SK-N-SH treated with all-trans-retinoic acid at 6 μM for 48 hours (cell line): ENCODE results near the gene ZNF789.

ENCODE experiments used
- ATAC-seq: fragments of 200-7000 bp; cut with Tn5 transposase; 3 replicates; pipeline ENCODE4 v1.9.1; 2020; ENCODE audit warnings: mild to moderate bottlenecking, moderate library complexity
- ARNTL ChIP-seq: fragments of 450-650 bp; formaldehyde crosslinking; IDR thresholded peaks from 2 replicates; pipeline ENCODE4 v1.5.0; 2020; ENCODE audit warnings: low read depth, mild to moderate bottlenecking, moderate library complexity, borderline replicate concordance
- BACH2 ChIP-seq: fragments of 250-450 bp; sonication (Bioruptor Pico); IDR thresholded peaks from 2 replicates; pipeline ENCODE4 v1.9.0; 2021; ENCODE audit warnings: mild to moderate bottlenecking, borderline replicate concordance
- CREB5 ChIP-seq: fragments of 250-450 bp; sonication (Bioruptor Pico); IDR thresholded peaks from 2 replicates; pipeline ENCODE4 v1.5.1; 2020; ENCODE audit warnings: low read depth, mild to moderate bottlenecking, moderate library complexity
- CSDC2 ChIP-seq: fragments of 250-450 bp; sonication (Bioruptor Pico); IDR thresholded peaks from 2 replicates; pipeline ENCODE4 v1.5.0; 2020; ENCODE audit warnings: mild to moderate bottlenecking, moderate library complexity
- CSRNP3 ChIP-seq: fragments of 250-450 bp; sonication (Bioruptor Pico); IDR thresholded peaks from 2 replicates; pipeline ENCODE4 v1.5.1; 2021; ENCODE audit warnings: mild to moderate bottlenecking, moderate library complexity
- ESRRG ChIP-seq: fragments of 250-450 bp; sonication (Bioruptor Pico); IDR thresholded peaks from 2 replicates; pipeline ENCODE4 v1.6.1; 2021; ENCODE audit warnings: mild to moderate bottlenecking
- GLIS3 ChIP-seq: fragments of 250-450 bp; sonication (Bioruptor Pico); IDR thresholded peaks from 2 replicates; pipeline ENCODE4 v1.5.0; 2020; ENCODE audit warnings: mild to moderate bottlenecking, moderate library complexity
- ISL1 ChIP-seq: fragments of 250-450 bp; sonication (Bioruptor Pico); IDR thresholded peaks from 2 replicates; pipeline ENCODE4 v2.1.2; 2022; ENCODE audit warnings: mild to moderate bottlenecking, moderate library complexity
- OSR1 ChIP-seq: fragments of 250-450 bp; sonication (Bioruptor Pico); IDR thresholded peaks from 2 replicates; pipeline ENCODE4 v1.8.0; 2022; ENCODE audit warnings: moderate library complexity, mild to moderate bottlenecking, inconsistent platforms
- PATZ1 ChIP-seq: fragments of 250-450 bp; sonication (Bioruptor Pico); IDR thresholded peaks from 2 replicates; pipeline ENCODE4 v1.8.0; 2020; ENCODE audit warnings: mild to moderate bottlenecking, moderate library complexity, borderline replicate concordance
- PPARA ChIP-seq: fragments of 250-450 bp; sonication (Bioruptor Pico); IDR thresholded peaks from 2 replicates; pipeline ENCODE4 v1.5.0; 2020; ENCODE audit warnings: mild to moderate bottlenecking, borderline replicate concordance
- SNAI2 ChIP-seq: fragments of 250-450 bp; sonication (Bioruptor Pico); IDR thresholded peaks from 2 replicates; pipeline ENCODE4 v1.5.0; 2020; ENCODE audit warnings: mild to moderate bottlenecking, moderate library complexity
- TCF4 ChIP-seq: fragments of 250-450 bp; sonication (Bioruptor Pico); IDR thresholded peaks from 2 replicates; pipeline ENCODE4 v1.8.0; 2021; ENCODE audit warnings: mild to moderate bottlenecking, moderate library complexity, borderline replicate concordance
- TOX ChIP-seq: fragments of 250-450 bp; sonication (Bioruptor Pico); IDR thresholded peaks from 2 replicates; pipeline ENCODE4 v1.8.0; 2021; ENCODE audit warnings: mild to moderate bottlenecking, moderate library complexity, borderline replicate concordance
- ZC3H10 ChIP-seq: fragments of 250-450 bp; sonication (Bioruptor Pico); IDR thresholded peaks from 2 replicates; pipeline ENCODE4 v1.5.1; 2021; ENCODE audit warnings: mild to moderate bottlenecking, moderate library complexity
- ZFP3 ChIP-seq: fragments of 250-450 bp; sonication (Bioruptor Pico); IDR thresholded peaks from 2 replicates; pipeline ENCODE4 v1.5.0; 2020; ENCODE audit warnings: mild to moderate bottlenecking, moderate library complexity
- ZFP30 ChIP-seq: fragments of 450-650 bp; formaldehyde crosslinking; IDR thresholded peaks from 2 replicates; pipeline ENCODE4 v1.5.0; 2022; ENCODE audit warnings: mild to moderate bottlenecking, moderate library complexity
- ZNF70 ChIP-seq: fragments of 450-650 bp; formaldehyde crosslinking; IDR thresholded peaks from 2 replicates; pipeline ENCODE4 v1.5.0; 2020; ENCODE audit warnings: mild to moderate bottlenecking, moderate library complexity
- ZNF8 ChIP-seq: fragments of 450-650 bp; formaldehyde crosslinking; IDR thresholded peaks from 2 replicates; pipeline ENCODE4 v1.5.0; 2020; ENCODE audit warnings: mild to moderate bottlenecking, moderate library complexity
- TF ChIP-seq, protein P1 (sequence below): fragments of 250-450 bp; sonication (Bioruptor Pico); IDR thresholded peaks from 2 replicates; pipeline ENCODE4 v1.5.0; 2020; ENCODE audit warnings: mild to moderate bottlenecking, moderate library complexity

The ZNF789 gene

DNA sequence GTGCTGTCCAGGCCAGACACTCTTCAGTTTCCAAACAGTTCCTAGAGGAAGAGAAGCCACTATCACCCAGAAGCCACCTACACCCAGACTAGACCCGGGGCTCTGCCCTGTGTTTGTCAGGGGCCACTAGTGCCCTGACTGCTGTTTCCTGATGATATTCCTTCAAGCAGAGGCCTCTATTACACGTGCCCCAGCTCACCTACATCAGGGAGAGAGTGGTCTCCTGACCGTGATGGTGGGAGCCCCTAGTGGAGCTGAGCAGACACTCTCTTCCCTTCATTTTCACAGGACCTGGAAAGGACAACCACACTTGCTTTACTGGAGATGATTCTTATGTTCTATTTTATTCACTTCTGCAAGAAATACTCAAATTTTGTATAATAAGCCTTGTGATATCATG, 18.2 kb downstream of the ZNF789 start (continued):
- TF ChIP-seq CREB5 (CRISPR knock-in tag): no peak
- TF ChIP-seq BACH2 (CRISPR knock-in tag): no peak
- no peak for TF ChIP-seq ESRRG (CRISPR knock-in tag)
- no peak for TF ChIP-seq SNAI2
- TF ChIP-seq ZNF8 (CRISPR knock-in tag): no peak
- no peak for TF ChIP-seq TOX

DNA sequence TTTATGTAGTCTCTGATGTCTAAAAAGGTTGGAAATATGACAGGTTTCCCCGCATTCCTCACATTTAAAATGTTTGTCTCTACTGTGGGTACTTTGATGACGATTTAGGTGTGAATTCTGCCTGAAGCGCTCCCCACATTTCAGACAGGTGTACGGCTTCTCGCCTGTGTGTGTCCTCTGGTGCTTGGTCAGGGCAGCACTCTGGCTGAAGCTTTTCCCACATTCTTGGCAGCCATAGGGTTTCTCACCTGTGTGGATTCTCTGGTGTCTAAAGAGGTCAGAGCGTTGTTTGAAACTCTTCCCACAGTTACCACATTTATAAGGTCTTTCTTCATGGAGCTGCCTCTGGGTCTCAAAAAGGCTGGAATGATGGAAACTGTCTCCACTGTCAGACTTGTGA, 21.1 kb downstream of the ZNF789 start:
- TF ChIP-seq ZFP3 (CRISPR knock-in tag): no peak
- no peak for TF ChIP-seq TOX
- no peak for TF ChIP-seq ARNTL
- no peak for TF ChIP-seq PPARA (CRISPR knock-in tag)
- no peak for TF ChIP-seq CSRNP3 (CRISPR knock-in tag)
- no peak for TF ChIP-seq CSDC2 (CRISPR knock-in tag)
- no peak for TF ChIP-seq CREB5 (CRISPR knock-in tag)
- TF ChIP-seq SNAI2: no peak
- no peak for ATAC-seq

DNA sequence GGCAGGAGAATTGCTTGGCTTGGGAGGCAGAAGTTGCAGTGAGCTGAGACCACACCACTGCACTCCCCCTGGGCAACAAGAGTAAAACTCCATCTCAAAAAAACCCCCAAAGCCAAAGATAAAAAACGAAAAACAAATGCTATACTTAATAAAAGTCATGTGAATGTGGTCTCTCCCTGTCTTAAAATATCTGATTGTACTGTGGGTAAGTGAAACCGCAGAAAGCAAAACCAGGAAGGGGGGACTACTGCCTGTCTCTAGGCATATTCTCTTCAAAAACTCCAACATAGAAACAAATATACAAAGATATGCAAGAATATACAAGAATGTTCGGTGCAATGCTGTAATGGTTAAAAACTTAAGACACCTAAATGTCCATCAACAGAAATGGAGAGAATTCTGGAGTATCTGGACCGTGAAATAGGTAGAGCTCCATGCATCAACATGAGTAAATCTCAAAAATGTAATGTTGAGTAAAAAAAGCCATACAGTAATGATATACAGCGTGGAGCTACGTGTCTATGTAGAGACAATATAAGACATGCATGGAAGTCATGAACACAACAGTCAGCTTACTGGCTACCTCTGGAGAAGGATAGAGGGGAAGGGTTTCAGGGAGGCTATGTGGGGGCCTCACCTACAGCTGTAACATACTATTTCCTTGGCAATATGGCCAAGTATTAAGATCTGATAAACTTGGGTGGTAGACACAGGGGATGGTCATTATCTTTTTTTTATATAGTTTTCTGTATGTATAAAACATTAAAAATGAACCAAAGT, 25.3 kb downstream of the ZNF789 start:
- no peak for TF ChIP-seq PATZ1 (CRISPR knock-in tag)
- no peak for TF ChIP-seq CSRNP3 (CRISPR knock-in tag)
- TF ChIP-seq BACH2 (CRISPR knock-in tag): no peak
- no peak for TF ChIP-seq ESRRG (CRISPR knock-in tag)
- no peak for TF ChIP-seq ARNTL
- TF ChIP-seq OSR1 (CRISPR knock-in tag): no peak
- TF ChIP-seq ZNF8 (CRISPR knock-in tag): no peak
- no peak for TF ChIP-seq ISL1 (CRISPR knock-in tag)
- no peak for TF ChIP-seq TOX
- no peak for TF ChIP-seq SNAI2
- no peak for TF ChIP-seq TCF4 (CRISPR knock-in tag)
- no peak for TF ChIP-seq CREB5 (CRISPR knock-in tag)
- TF ChIP-seq, protein P1, sequence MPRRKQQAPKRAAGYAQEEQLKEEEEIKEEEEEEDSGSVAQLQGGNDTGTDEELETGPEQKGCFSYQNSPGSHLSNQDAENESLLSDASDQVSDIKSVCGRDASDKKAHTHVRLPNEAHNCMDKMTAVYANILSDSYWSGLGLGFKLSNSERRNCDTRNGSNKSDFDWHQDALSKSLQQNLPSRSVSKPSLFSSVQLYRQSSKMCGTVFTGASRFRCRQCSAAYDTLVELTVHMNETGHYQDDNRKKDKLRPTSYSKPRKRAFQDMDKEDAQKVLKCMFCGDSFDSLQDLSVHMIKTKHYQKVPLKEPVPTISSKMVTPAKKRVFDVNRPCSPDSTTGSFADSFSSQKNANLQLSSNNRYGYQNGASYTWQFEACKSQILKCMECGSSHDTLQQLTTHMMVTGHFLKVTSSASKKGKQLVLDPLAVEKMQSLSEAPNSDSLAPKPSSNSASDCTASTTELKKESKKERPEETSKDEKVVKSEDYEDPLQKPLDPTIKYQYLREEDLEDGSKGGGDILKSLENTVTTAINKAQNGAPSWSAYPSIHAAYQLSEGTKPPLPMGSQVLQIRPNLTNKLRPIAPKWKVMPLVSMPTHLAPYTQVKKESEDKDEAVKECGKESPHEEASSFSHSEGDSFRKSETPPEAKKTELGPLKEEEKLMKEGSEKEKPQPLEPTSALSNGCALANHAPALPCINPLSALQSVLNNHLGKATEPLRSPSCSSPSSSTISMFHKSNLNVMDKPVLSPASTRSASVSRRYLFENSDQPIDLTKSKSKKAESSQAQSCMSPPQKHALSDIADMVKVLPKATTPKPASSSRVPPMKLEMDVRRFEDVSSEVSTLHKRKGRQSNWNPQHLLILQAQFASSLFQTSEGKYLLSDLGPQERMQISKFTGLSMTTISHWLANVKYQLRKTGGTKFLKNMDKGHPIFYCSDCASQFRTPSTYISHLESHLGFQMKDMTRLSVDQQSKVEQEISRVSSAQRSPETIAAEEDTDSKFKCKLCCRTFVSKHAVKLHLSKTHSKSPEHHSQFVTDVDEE (CRISPR knock-in tag): no peak
- no peak for TF ChIP-seq CSDC2 (CRISPR knock-in tag)
- TF ChIP-seq ZC3H10 (CRISPR knock-in tag): no peak
- TF ChIP-seq GLIS3 (CRISPR knock-in tag): no peak
- no peak for TF ChIP-seq ZNF70
- TF ChIP-seq ZFP30: no peak
- no peak for ATAC-seq
